GM12891 (cell line): ENCODE data around the gene LDB3.

Experiments used
- PAX5 ChIP-seq: IDR thresholded peaks from 2 replicates; pipeline ENCODE4 v1.6.1; 2011; ENCODE audit warnings: low read length, moderate library complexity, mild to moderate bottlenecking; ENCODE audit not compliant: insufficient read depth, severe bottlenecking
- POLR2A ChIP-seq: IDR thresholded peaks from 2 replicates; pipeline ENCODE4 v1.6.1; 2011; ENCODE audit warnings: low read depth, low read length, control low read depth
- POLR2AphosphoS5 ChIP-seq: IDR thresholded peaks from 2 replicates; pipeline ENCODE4 v1.6.1; 2011; ENCODE audit warnings: low read depth, low read length, control low read depth
- SPI1 ChIP-seq: IDR thresholded peaks from 2 replicates; pipeline ENCODE4 v1.6.1; 2011; ENCODE audit warnings: low read depth, low read length, control low read depth
- TAF1 ChIP-seq: IDR thresholded peaks from 2 replicates; pipeline ENCODE4 v1.6.1; 2011; ENCODE audit warnings: low read depth, low read length, control low read depth

- TF ChIP-seq POLR2AphosphoS5 (no peak), POLR2A (no peak), TAF1 (no peak), PAX5 (no peak), SPI1 (no peak)
Measured at GRCh38 chr10:86682675-86683074, 14.4 kb downstream of the LDB3 start.
